GM12892 (cell line): ENCODE results near the gene RHEB.

ENCODE experiments used
- POLR2A ChIP-seq: IDR thresholded peaks from 2 replicates; pipeline ENCODE4 v1.6.1; 2011; ENCODE audit warnings: low read depth, low read length, control low read depth
- TAF1 ChIP-seq: IDR thresholded peaks from 2 replicates; pipeline ENCODE4 v1.6.1; 2011; ENCODE audit warnings: low read depth, mild to moderate bottlenecking, control low read depth, low read length, borderline replicate concordance

DNA sequence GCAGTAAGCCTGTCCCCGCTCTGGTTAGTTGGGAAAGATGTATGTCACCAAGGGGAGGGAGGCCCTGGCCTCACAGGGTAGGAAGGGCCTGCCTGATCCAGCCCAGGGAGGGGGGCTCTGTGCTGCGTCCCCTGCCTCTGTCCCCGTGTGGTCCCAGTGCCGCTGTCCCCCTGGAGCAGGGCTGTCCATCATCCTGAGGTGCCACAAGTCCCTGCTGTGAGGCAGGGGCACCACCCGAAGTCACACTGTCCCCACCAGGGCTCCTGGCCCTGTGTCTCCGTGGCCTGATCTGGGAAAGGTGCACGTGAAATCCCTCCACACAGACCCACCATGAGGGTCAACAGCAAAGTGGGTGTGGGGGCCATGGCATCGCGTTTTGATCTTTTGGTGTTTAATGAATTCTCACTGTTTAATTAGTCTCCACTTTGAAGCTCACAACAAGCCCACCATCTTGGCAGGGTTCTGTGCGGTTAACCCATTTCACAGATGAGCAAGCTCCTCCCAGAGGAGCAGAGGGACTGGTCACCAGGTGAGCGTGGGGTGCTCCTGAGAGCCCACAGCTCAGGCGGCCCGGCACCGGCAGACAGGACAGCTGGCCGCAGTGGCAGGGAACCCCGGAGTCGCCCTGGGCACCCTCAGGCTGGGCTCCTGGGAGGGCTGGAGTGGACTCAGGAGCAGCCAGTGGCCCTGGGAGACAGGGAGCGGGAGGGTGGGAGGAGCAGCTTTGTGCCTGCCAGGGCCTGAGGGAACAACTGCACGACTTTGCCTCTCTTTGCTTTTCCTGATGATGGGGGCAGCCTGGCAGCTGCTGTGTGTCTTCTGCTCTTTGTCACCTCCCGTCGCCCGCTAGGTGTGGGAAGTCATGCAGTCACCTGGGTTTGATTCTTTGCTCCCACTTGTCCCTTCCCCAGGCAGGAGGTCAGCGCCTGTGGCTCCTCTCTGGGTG, 67.8 kb downstream of the RHEB start:
- TF ChIP-seq POLR2A, result no peak
- TF ChIP-seq TAF1, result no peak
